Astrocyte (in vitro differentiated cells and primary cell): ENCODE measurements around the gene L3MBTL1.

Source experiments
- EZH2 ChIP-seq: IDR thresholded peaks from 2 replicates; pipeline ENCODE4 v1.6.1; 2012; ENCODE audit warnings: mild to moderate bottlenecking, low read length, inconsistent platforms; ENCODE audit not compliant: insufficient read depth
- TF ChIP-seq, protein P1 (sequence below): IDR thresholded peaks from 2 replicates; pipeline ENCODE4 v1.5.1; 2011; ENCODE audit warnings: low read depth, mild to moderate bottlenecking, inconsistent platforms, low read length, moderate library complexity; ENCODE audit not compliant: insufficient read depth

DNA sequence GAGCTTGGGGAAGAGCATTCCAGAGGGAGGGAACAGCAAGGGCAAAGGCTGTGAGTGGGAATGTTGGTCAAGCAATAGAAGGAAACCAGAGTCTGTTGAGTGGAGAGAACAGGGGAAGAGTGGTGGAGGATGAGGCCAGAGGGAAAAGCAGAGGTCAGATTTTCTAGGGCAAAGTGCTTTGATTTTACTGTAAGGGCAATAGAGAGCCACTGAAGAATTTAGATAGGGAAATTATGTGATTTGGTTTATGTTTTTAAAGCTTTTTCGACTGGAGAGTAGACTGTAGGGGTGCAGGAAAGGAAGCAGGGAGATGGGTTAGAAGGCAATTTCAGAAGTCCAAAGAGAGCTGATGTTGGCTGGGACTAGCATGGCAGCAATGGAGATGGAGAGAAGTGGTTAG, 4.4 kb downstream of the L3MBTL1 start:
- TF ChIP-seq, protein P1, sequence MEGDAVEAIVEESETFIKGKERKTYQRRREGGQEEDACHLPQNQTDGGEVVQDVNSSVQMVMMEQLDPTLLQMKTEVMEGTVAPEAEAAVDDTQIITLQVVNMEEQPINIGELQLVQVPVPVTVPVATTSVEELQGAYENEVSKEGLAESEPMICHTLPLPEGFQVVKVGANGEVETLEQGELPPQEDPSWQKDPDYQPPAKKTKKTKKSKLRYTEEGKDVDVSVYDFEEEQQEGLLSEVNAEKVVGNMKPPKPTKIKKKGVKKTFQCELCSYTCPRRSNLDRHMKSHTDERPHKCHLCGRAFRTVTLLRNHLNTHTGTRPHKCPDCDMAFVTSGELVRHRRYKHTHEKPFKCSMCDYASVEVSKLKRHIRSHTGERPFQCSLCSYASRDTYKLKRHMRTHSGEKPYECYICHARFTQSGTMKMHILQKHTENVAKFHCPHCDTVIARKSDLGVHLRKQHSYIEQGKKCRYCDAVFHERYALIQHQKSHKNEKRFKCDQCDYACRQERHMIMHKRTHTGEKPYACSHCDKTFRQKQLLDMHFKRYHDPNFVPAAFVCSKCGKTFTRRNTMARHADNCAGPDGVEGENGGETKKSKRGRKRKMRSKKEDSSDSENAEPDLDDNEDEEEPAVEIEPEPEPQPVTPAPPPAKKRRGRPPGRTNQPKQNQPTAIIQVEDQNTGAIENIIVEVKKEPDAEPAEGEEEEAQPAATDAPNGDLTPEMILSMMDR: no peak
- no peak for TF ChIP-seq EZH2
